Measurements from ENCODE around the gene HOXD3.

- no peak for TF ChIP-seq POLR2A (IDR thresholded peaks at IDR 0.05)
- no peak for TF ChIP-seq CTCF (IDR thresholded peaks at IDR 0.05)
Observed at GRCh38 chr2:176142281-176142680, 14.8 kb upstream of the HOXD3 start.
